ENCODE data around the gene ASMT. TPM values are rescaled to one million over a fixed set of nuclear protein-coding genes. Genes with fewer than 3 reads are reported as not detected.

ASMT gene
- total RNA-seq, 1 experiment from 2014 or later, result not detected

- ATAC-seq, result no peak
- ChIA-PET POLR2A (no interaction called here), RAD21 (ENCODE audit: low non-redundant PET in 1 of 2, low total read pairs in 2 of 2, uncharacterized antibody in 2 of 2, unreplicated experiment in 2 of 2) (no interaction called here), CTCF (no interaction called here)
- intact Hi-C loops (cut with micrococcal nuclease), result no loop called here
- no peaks in the 10 kb centered on the region for H3K4me1 ChIP-seq (ENCODE audit: control insufficient read depth in 1 of 2, insufficient read depth in 2 of 2, low read length in 2 of 2)
- H3K27me3 ChIP-seq (ENCODE audit: insufficient read depth, low read length), result no peaks in the 10 kb centered on the region
- no peaks in the 10 kb centered on the region for H3K36me3 ChIP-seq (ENCODE audit: control insufficient read depth in 1 of 2, insufficient read depth in 2 of 2, low read length in 2 of 2)
- H3K4me3 ChIP-seq (replicated peaks in 1 of 2; ENCODE audit: low read depth in 1 of 2, low read length in 2 of 2), result no peak overlapping the region
- TF ChIP-seq ELF1 (IDR thresholded peaks at IDR 0.05; ENCODE audit: borderline replicate concordance, low read depth) (no peak), EZH2 (IDR thresholded peaks at IDR 0.05) (no peak), FOSL1 (IDR thresholded peaks at IDR 0.05; ENCODE audit: low read depth) (no peak), EGR1 (IDR thresholded peaks at IDR 0.05; ENCODE audit: low read depth) (no peak), ZNF274 (IDR thresholded peaks at IDR 0.05; ENCODE audit: low read depth, low read length) (no peak)
- H3K9me2 ChIP-seq (ENCODE audit: insufficient read depth), result no peaks in the 10 kb centered on the region
- no peak overlapping the region for H2AFZ ChIP-seq (ENCODE audit: low read depth, low read length, poor library complexity, severe bottlenecking)
- no peaks in the 10 kb centered on the region for H4K20me1 ChIP-seq (ENCODE audit: insufficient read depth)
- H3K9me3 ChIP-seq (ENCODE audit: control insufficient read depth in 1 of 2, insufficient read depth in 1 of 2, low read depth in 1 of 2, low read length in 2 of 2), result no peaks in the 10 kb centered on the region
- H3K79me2 ChIP-seq (ENCODE audit: insufficient read depth, low read length), result no peaks in the 10 kb centered on the region
- DNase-seq (ENCODE audit: low read depth, low spot score), result no peak
- no peak overlapping the region for H3K4me2 ChIP-seq (ENCODE audit: low read length)
- no TSS peak for BruUV-seq (replicated peaks)
- H3K9ac ChIP-seq (ENCODE audit: low read length), result no peak overlapping the region
- H3K27ac ChIP-seq (ENCODE audit: low read depth, low read length), result no peak overlapping the region
Measured at GRCh38 chrX:1656379-1656778, 41.5 kb downstream of the ASMT start.

- no peaks in the 10 kb centered on the region for H4K20me1 ChIP-seq (ENCODE audit: insufficient read depth)
- no TSS peak for BruUV-seq (replicated peaks)
- H3K27me3 ChIP-seq (ENCODE audit: insufficient read depth, low read length), result no peaks in the 10 kb centered on the region
- no peak overlapping the region for H2AFZ ChIP-seq (ENCODE audit: low read depth, low read length, poor library complexity, severe bottlenecking)
- intact Hi-C loops (cut with micrococcal nuclease), result no loop called here
- no peak for TF ChIP-seq CTCF (IDR thresholded peaks at IDR 0.05 in 2 of 3, conservative IDR thresholded peaks at IDR 0.05 in 1 of 3; ENCODE audit: borderline replicate concordance in 1 of 3, insufficient read depth in 1 of 3, low read depth in 2 of 3, low read length in 2 of 3)
- TF ChIP-seq CEBPB (IDR thresholded peaks at IDR 0.05; ENCODE audit: low read depth), result no peak
- no peaks in the 10 kb centered on the region for H3K79me2 ChIP-seq (ENCODE audit: insufficient read depth, low read length)
- no peak overlapping the region for H3K27ac ChIP-seq (ENCODE audit: low read depth, low read length)
- no peak for ATAC-seq
- ChIA-PET CTCF (no interaction called here), POLR2A (no interaction called here), RAD21 (ENCODE audit: low non-redundant PET in 1 of 2, low total read pairs in 2 of 2, uncharacterized antibody in 2 of 2, unreplicated experiment in 2 of 2) (no interaction called here)
- no peaks in the 10 kb centered on the region for H3K9me2 ChIP-seq (ENCODE audit: insufficient read depth)
- H3K4me2 ChIP-seq (ENCODE audit: low read length), result no peak overlapping the region
- no peaks in the 10 kb centered on the region for H3K36me3 ChIP-seq (ENCODE audit: control insufficient read depth in 1 of 2, insufficient read depth in 2 of 2, low read length in 2 of 2)
- no peak overlapping the region for H3K4me3 ChIP-seq (replicated peaks in 1 of 2; ENCODE audit: low read depth in 1 of 2, low read length in 2 of 2)
- H3K9ac ChIP-seq (ENCODE audit: low read length), result no peak overlapping the region
- no peak for DNase-seq (ENCODE audit: low read depth, low spot score)
- no peaks in the 10 kb centered on the region for H3K9me3 ChIP-seq (ENCODE audit: control insufficient read depth in 1 of 2, insufficient read depth in 1 of 2, low read depth in 1 of 2, low read length in 2 of 2)
- no peaks in the 10 kb centered on the region for H3K4me1 ChIP-seq (ENCODE audit: control insufficient read depth in 1 of 2, insufficient read depth in 2 of 2, low read length in 2 of 2)
Measured at GRCh38 chrX:1657367-1658070, 42.7 kb downstream of the ASMT start.
